Spinal cord (tissue), 10 donors: ENCODE measurements around the gene MED14. TPM values are rescaled to one million over a fixed set of nuclear protein-coding genes. Genes with fewer than 3 reads are reported as not detected.
"Not testable (repeated sequence)": the region's sequence is repeated elsewhere in the genome, so short reads cannot be mapped to it uniquely, and the experiment has no call there.

Experiments
- DNase-seq, 6 donors: peaks; one replicate each; pipeline versions ENCODE4 v3.0.0 to v3.0.0-alpha.2; 2013 to 2015; ENCODE audit warnings: low spot score in 6 of 6, low read depth in 4 of 6
- H3K27ac ChIP-seq: one replicate; pipeline ENCODE4 v1.5.1; 2013; ENCODE audit warnings: low read depth, low read length, control low read depth
- H3K27me3 ChIP-seq: one replicate; pipeline ENCODE4 v1.6.1; 2013; ENCODE audit warnings: low read length; ENCODE audit not compliant: control insufficient read depth, insufficient read depth
- H3K36me3 ChIP-seq: one replicate; pipeline ENCODE4 v1.6.1; 2013; ENCODE audit warnings: low read length; ENCODE audit not compliant: control insufficient read depth, insufficient read depth
- H3K4me1 ChIP-seq: one replicate; pipeline ENCODE4 v1.6.1; 2013; ENCODE audit warnings: low read length; ENCODE audit not compliant: control insufficient read depth, insufficient read depth
- H3K4me3 ChIP-seq: one replicate; pipeline ENCODE4 v1.5.1; 2013; ENCODE audit warnings: low read depth, low read length, control low read depth
- H3K9me3 ChIP-seq: one replicate; pipeline ENCODE4 v1.6.1; 2013; ENCODE audit warnings: low read length; ENCODE audit not compliant: control insufficient read depth, insufficient read depth
- WGBS: methylation state at CpG from one replicate; pipeline ENCODE4 v1.1.5; 2013; ENCODE audit warnings: missing lambda C conversion rate; ENCODE audit not compliant: insufficient coverage; 5-methylcytosine and 5-hydroxymethylcytosine counted together
- long read RNA-seq, 4 donors: transcript quantifications; one replicate each; lab custom pipeline, GENCODE V29; 2026
- polyA plus RNA-seq, 2 donors: library from polyadenylated mRNA; unstranded; fragments of 120-200 nt; gene quantifications; one replicate each; pipeline ENCODE4 v1.2.1, GENCODE V29; 2013; ENCODE audit not compliant: insufficient read length in 2 of 2
- total RNA-seq, 2 donors: library from RNA; depleted of rRNA in 1 of 2; stranded (reverse); fragments of 120-200 nt in 1 of 2; fragments of >200 nt in 1 of 2; gene quantifications; one replicate each; pipeline versions ENCODE4 v1.2.3 to v1.2.4, GENCODE V29; 2013 to 2014
- donor health status: healthy.

The MED14 gene
- total RNA-seq: 10 to 100 TPM; 24.9 to 30.3 TPM
- polyA plus RNA-seq: 10 to 100 TPM; 46.7 to 47.9 TPM
- long read RNA-seq, donor 1, full-length matches to known transcripts: 3 of 3 reads
- long read RNA-seq, donor 1, partial matches to known transcripts: 0 of 3 reads
- long read RNA-seq, donor 1, other reads (novel, unspliced or antisense): 0 of 3 reads
- long read RNA-seq, donor 2: 0 reads
- long read RNA-seq, donor 3: 0 reads
- long read RNA-seq, donor 4, full-length matches to known transcripts: 2 of 2 reads
- long read RNA-seq, donor 4, partial matches to known transcripts: 0 of 2 reads
- long read RNA-seq, donor 4, other reads (novel, unspliced or antisense): 0 of 2 reads

- WGBS: under 1% methylated on average over 88 of the region's 88 CpGs
- Histone ChIP-seq H3K4me3 (peak within 1 kb of the TSS; percentile 62), H3K36me3 (no peaks in the 10 kb centered on the region), H3K27ac (peak within 1 kb of the TSS; percentile 95), H3K9me3 (no peaks in the 10 kb centered on the region), H3K4me1 (peaks cover 2% of the 10 kb centered on the region), H3K27me3 (peaks cover 14% of the 10 kb centered on the region)
- peak; percentile 62 to 97 (median 82) for DNase-seq
Observed at GRCh38 chrX:40735325-40736169, at the start of gene MED14. MED14 (minus strand) TSS chrX:40735542; CDS start chrX:40735412, 130 bp downstream.

GRCh38 chrX:40784516-40785151, 49.3 kb upstream of the MED14 start:
- Histone ChIP-seq H3K27ac (no peak overlapping the region), H3K9me3 (no peaks in the 10 kb centered on the region), H3K4me1 (no peaks in the 10 kb centered on the region), H3K36me3 (no peaks in the 10 kb centered on the region), H3K4me3 (no peak overlapping the region), H3K27me3 (peaks cover 2% of the 10 kb centered on the region)
- no CpG with 5 or more reads among the region's 4 CpGs for WGBS
- DNase-seq: no peak

- not testable (repeated sequence) for H3K4me3 ChIP-seq, H3K36me3 ChIP-seq, DNase-seq, H3K27ac ChIP-seq, H3K27me3 ChIP-seq, H3K9me3 ChIP-seq, H3K4me1 ChIP-seq
- 80% methylated on average over 3 of the region's 11 CpGs for WGBS
Observed at GRCh38 chrX:40782644-40783259, 47.4 kb upstream of the MED14 start.

GRCh38 chrX:40780951-40781350, 45.6 kb upstream of the MED14 start:
- Histone ChIP-seq H3K9me3 (no peaks in the 10 kb centered on the region), H3K4me3 (no peak overlapping the region), H3K27ac (no peak overlapping the region), H3K4me1 (no peaks in the 10 kb centered on the region), H3K27me3 (peaks cover 9% of the 10 kb centered on the region), H3K36me3 (no peaks in the 10 kb centered on the region)
- no CpG with 5 or more reads among the region's 2 CpGs for WGBS
- peak in 1 of 6 donors; percentile 31 for DNase-seq

- WGBS: 58% methylated on average over 6 of the region's 6 CpGs
- H3K36me3 ChIP-seq: no peaks in the 10 kb centered on the region
- no peaks in the 10 kb centered on the region for H3K9me3 ChIP-seq
- DNase-seq: peak in 1 of 6 donors; percentile 4
- no peaks in the 10 kb centered on the region for H3K4me1 ChIP-seq
- H3K27ac ChIP-seq: no peak overlapping the region
- peaks cover 12% of the 10 kb centered on the region for H3K27me3 ChIP-seq
- no peak overlapping the region for H3K4me3 ChIP-seq
Observed at GRCh38 chrX:40780082-40780481, 44.7 kb upstream of the MED14 start.

GRCh38 chrX:40778861-40779575, 43.7 kb upstream of the MED14 start:
- H3K27me3 ChIP-seq: peaks cover 12% of the 10 kb centered on the region
- H3K4me3 ChIP-seq: no peak overlapping the region
- no peak overlapping the region for H3K27ac ChIP-seq
- H3K36me3 ChIP-seq: no peaks in the 10 kb centered on the region
- no peaks in the 10 kb centered on the region for H3K4me1 ChIP-seq
- WGBS: 75% methylated on average over 2 of the region's 4 CpGs
- DNase-seq: no peak
- H3K9me3 ChIP-seq: no peaks in the 10 kb centered on the region

- H3K4me3 ChIP-seq: no peak overlapping the region
- peaks cover 10% of the 10 kb centered on the region for H3K27me3 ChIP-seq
- 100% methylated on average over 1 of the region's 3 CpGs for WGBS
- no peak overlapping the region for H3K27ac ChIP-seq
- H3K36me3 ChIP-seq: no peaks in the 10 kb centered on the region
- no peak for DNase-seq
- H3K4me1 ChIP-seq: no peaks in the 10 kb centered on the region
- no peaks in the 10 kb centered on the region for H3K9me3 ChIP-seq
Observed at GRCh38 chrX:40773809-40774208, 38.5 kb upstream of the MED14 start.

GRCh38 chrX:40773188-40773587, 37.8 kb upstream of the MED14 start:
- H3K4me1 ChIP-seq: no peaks in the 10 kb centered on the region
- no peak overlapping the region for H3K27ac ChIP-seq
- WGBS: 65% methylated on average over 3 of the region's 7 CpGs
- no peaks in the 10 kb centered on the region for H3K36me3 ChIP-seq
- H3K27me3 ChIP-seq: peaks cover 10% of the 10 kb centered on the region
- H3K9me3 ChIP-seq: no peaks in the 10 kb centered on the region
- no peak for DNase-seq
- H3K4me3 ChIP-seq: no peak overlapping the region

- WGBS: 100% methylated on average over 1 of the region's 2 CpGs
- Histone ChIP-seq H3K36me3 (no peaks in the 10 kb centered on the region), H3K4me3 (no peak overlapping the region), H3K27me3 (peaks cover 6% of the 10 kb centered on the region), H3K4me1 (no peaks in the 10 kb centered on the region), H3K27ac (no peak overlapping the region), H3K9me3 (no peaks in the 10 kb centered on the region)
- DNase-seq: no peak
Observed at GRCh38 chrX:40772290-40772689, 36.9 kb upstream of the MED14 start.
